Liver (tissue), 9 donors: ENCODE data around the gene PRPF18. TPM values are rescaled to one million over a fixed set of nuclear protein-coding genes. Genes with fewer than 3 reads are reported as not detected.

Experiments
- DNase-seq: peaks from one replicate; pipeline ENCODE4 v3.0.0-alpha.2; 2017; ENCODE audit warnings: low spot score
- H3K27ac ChIP-seq, 2 donors: one replicate each; pipeline ENCODE4 v1.7.0; 2013; ENCODE audit warnings: inconsistent platforms in 2 of 2, low read length in 2 of 2, control low read depth in 1 of 2, low read depth in 1 of 2, mild to moderate bottlenecking in 1 of 2
- H3K27me3 ChIP-seq, 4 donors: one replicate each; pipeline versions ENCODE4 v1.6.1 to v1.7.0; 2013; ENCODE audit warnings: low read length in 3 of 4, inconsistent platforms in 1 of 4, mild to moderate bottlenecking in 1 of 4, moderate library complexity in 1 of 4; ENCODE audit not compliant: control insufficient read depth in 4 of 4, insufficient read depth in 4 of 4
- H3K36me3 ChIP-seq, 4 donors: one replicate each; pipeline versions ENCODE4 v1.6.1 to v1.7.0; 2013; ENCODE audit warnings: low read length in 3 of 4, mild to moderate bottlenecking in 3 of 4, low read depth in 1 of 4, moderate library complexity in 1 of 4; ENCODE audit not compliant: control insufficient read depth in 4 of 4, insufficient read depth in 3 of 4
- H3K4me1 ChIP-seq, 4 donors: one replicate each; pipeline versions ENCODE4 v1.6.1 to v1.7.0; 2013; ENCODE audit warnings: low read length in 3 of 4, mild to moderate bottlenecking in 3 of 4, moderate library complexity in 1 of 4; ENCODE audit not compliant: control insufficient read depth in 4 of 4, insufficient read depth in 4 of 4
- H3K4me3 ChIP-seq, 3 donors: one replicate each; pipeline versions ENCODE4 v1.6.1 to v1.7.0; 2013; ENCODE audit warnings: low read length in 3 of 3, control low read depth in 1 of 3, low read depth in 1 of 3, mild to moderate bottlenecking in 1 of 3
- H3K9ac ChIP-seq, 2 donors: one replicate each; pipeline ENCODE4 v1.7.0; 2013; ENCODE audit warnings: low read length in 2 of 2, mild to moderate bottlenecking in 2 of 2, moderate library complexity in 2 of 2, control low read depth in 1 of 2, low read depth in 1 of 2
- H3K9me3 ChIP-seq, 4 donors: one replicate each; pipeline versions ENCODE4 v1.6.1 to v1.7.0; 2013; ENCODE audit warnings: low read length in 3 of 4; ENCODE audit not compliant: control insufficient read depth in 4 of 4
- ATF3 ChIP-seq: IDR thresholded peaks from 2 replicates; pipeline ENCODE4 v1.6.1; 2016; ENCODE audit warnings: antibody characterized with exemption
- EGR1 ChIP-seq, 2 donors: IDR thresholded peaks; 2 replicates each; pipeline ENCODE4 v1.6.1; 2016 to 2018; ENCODE audit warnings: antibody characterized with exemption in 2 of 2, low read depth in 2 of 2
- FOXA1 ChIP-seq: IDR thresholded peaks from 2 replicates; pipeline ENCODE4 v1.6.1; 2016; ENCODE audit warnings: antibody characterized with exemption
- FOXA2 ChIP-seq: IDR thresholded peaks from 2 replicates; pipeline ENCODE4 v1.6.1; 2016; ENCODE audit warnings: antibody characterized with exemption
- GABPA ChIP-seq, 2 donors: IDR thresholded peaks in 1 of 2; conservative IDR thresholded peaks in 1 of 2; 2 replicates each; pipeline ENCODE4 v1.6.1; 2016; ENCODE audit warnings: antibody characterized with exemption in 2 of 2, mild to moderate bottlenecking in 1 of 2, moderate library complexity in 1 of 2
- HNF4A ChIP-seq, 2 donors: conservative IDR thresholded peaks; 2 replicates each; pipeline ENCODE4 v1.6.1; 2016; ENCODE audit warnings: antibody characterized with exemption in 2 of 2, mild to moderate bottlenecking in 2 of 2
- HNF4G ChIP-seq: IDR thresholded peaks from 2 replicates; pipeline ENCODE4 v1.6.1; 2016; ENCODE audit warnings: antibody characterized with exemption
- JUND ChIP-seq, 2 donors: IDR thresholded peaks; 2 replicates each; pipeline ENCODE4 v1.6.1; 2016; ENCODE audit warnings: antibody characterized with exemption in 2 of 2
- MAX ChIP-seq: IDR thresholded peaks from 2 replicates; pipeline ENCODE4 v1.6.1; 2016; ENCODE audit warnings: antibody characterized with exemption
- NR2F2 ChIP-seq: IDR thresholded peaks from 2 replicates; pipeline ENCODE4 v1.6.1; 2016; ENCODE audit warnings: antibody characterized with exemption
- RAD21 ChIP-seq, 2 donors: IDR thresholded peaks; 2 replicates each; pipeline ENCODE4 v1.6.1; 2016; ENCODE audit warnings: antibody characterized with exemption in 2 of 2, mild to moderate bottlenecking in 2 of 2
- RXRA ChIP-seq, 2 donors: IDR thresholded peaks; 2 replicates each; pipeline ENCODE4 v1.6.1; 2017 to 2018; ENCODE audit warnings: antibody characterized with exemption in 2 of 2, mild to moderate bottlenecking in 1 of 2
- SP1 ChIP-seq: IDR thresholded peaks from 2 replicates; pipeline ENCODE4 v1.6.1; 2018; ENCODE audit warnings: antibody characterized with exemption, mild to moderate bottlenecking
- TAF1 ChIP-seq: conservative IDR thresholded peaks from 2 replicates; pipeline ENCODE4 v1.6.1; 2016; ENCODE audit warnings: antibody characterized with exemption, mild to moderate bottlenecking
- YY1 ChIP-seq: IDR thresholded peaks from 2 replicates; pipeline ENCODE4 v1.6.1; 2016; ENCODE audit warnings: antibody characterized with exemption, mild to moderate bottlenecking
- ZBTB33 ChIP-seq: IDR thresholded peaks from 2 replicates; pipeline ENCODE4 v1.6.1; 2016; ENCODE audit warnings: antibody characterized with exemption
- WGBS: extraction: QIAGEN DNeasy Blood & Tissue Kit; methylation state at CpG from one replicate; pipeline ENCODE4 v1.1.7; 2013; 5-methylcytosine and 5-hydroxymethylcytosine counted together
- polyA plus RNA-seq, 2 donors: library from polyadenylated mRNA; stranded (reverse) in 1 of 2; unstranded in 1 of 2; fragments of 200-250 nt in 1 of 2; fragments of >200 nt in 1 of 2; fragmentation: Nextera tagmentation in 1 of 2; extraction: Ambion mirVana in 1 of 2; gene quantifications; one replicate each; pipeline versions ENCODE4 v1.2.1 to v1.2.3, GENCODE V29; 2013 to 2015
- total RNA-seq, 2 donors: library from RNA; depleted of rRNA; stranded (reverse); fragments of >200 nt; gene quantifications; one replicate each; pipeline ENCODE4 v1.2.3, GENCODE V29; 2014
- TF ChIP-seq, protein P1 (sequence below): IDR thresholded peaks from 2 replicates; pipeline ENCODE4 v1.6.1; 2016; ENCODE audit warnings: antibody characterized with exemption, mild to moderate bottlenecking
- TF ChIP-seq, protein P2 (sequence below): fragments of 150-350 bp; IDR thresholded peaks from 2 replicates; pipeline ENCODE4 v1.5.1; 2017; ENCODE audit warnings: improper control_type of control experiment, low read depth, low read length; ENCODE audit not compliant: missing input control
- donor health status: healthy.
- donor health status: healthy.
- donor health status: healthy.
- donor health status: healthy.
- donor health status: healthy.

PRPF18 gene
- total and polyA plus RNA-seq, 4 donors, result 10.0 to 28.3 (median 14.5) TPM

DNA sequence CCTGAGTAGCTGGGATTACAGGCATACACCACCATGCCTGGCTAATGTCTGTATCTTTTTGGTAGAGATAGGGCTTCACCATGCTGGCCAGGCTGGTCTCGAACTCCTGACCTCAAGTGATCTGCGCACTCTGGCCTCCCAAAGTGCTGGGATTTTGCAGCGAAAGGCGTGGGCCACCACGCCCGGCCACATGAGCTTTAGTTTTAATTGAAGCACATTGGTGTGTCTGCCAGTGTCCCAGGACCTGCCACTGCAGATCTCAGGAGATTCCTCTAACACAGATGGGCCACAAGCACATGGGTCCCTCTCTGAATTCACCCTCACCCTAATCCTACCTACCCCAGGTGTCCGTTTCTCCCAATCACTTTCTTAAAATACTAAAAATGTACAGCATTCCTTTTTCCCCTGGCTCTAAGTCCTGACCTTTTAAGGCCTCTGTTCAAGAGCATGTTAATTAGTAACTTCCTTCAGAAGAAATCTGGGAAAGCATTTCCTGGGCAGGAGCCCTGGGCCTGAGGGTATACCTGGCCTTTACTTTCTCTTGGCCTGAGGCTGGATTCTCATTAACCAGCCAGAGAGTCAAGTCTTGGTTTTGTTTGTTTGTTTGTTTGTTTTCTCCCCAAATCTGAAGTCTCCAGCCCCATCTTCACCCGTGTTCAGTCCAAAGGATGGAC lies 82.6 kb downstream of the PRPF18 start:
- 79% methylated on average over 8 of the region's 8 CpGs for WGBS

DNA sequence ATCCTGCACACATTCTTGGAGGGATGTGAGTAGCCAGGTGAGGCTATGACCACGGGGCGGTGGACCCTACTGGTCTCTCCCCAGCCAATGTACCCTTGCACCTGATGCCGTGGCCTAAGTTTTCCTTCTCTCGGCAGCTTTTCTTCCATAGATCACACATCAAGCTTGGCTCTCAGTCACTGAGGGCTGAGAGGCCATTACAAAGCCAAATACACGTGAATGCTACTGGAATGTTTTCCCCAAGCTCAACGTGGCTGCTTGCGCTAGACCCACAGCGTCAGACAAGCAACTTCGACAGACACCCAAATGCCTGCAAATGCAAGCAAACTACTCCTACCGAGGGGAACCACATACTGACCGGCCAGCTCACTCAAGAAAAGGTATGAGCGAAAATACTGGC lies 83.1 kb downstream of the PRPF18 start:
- peaks cover 0 to 33% (median 24%) of the 10 kb centered on the region in 4 donors for H3K36me3 ChIP-seq

More for the DNA sequence above, 82.6 kb downstream of the PRPF18 start:
- Histone ChIP-seq H3K4me1 (peaks cover 3 to 14% (median 5%) of the 10 kb centered on the region in 4 donors), H3K4me3 (no peak overlapping the region), H3K9me3 (no peaks in the 10 kb centered on the region), H3K9ac (no peak overlapping the region), H3K36me3 (peaks cover 0 to 31% (median 22%) of the 10 kb centered on the region in 4 donors), H3K27ac (no peak overlapping the region), H3K27me3 (no peaks in the 10 kb centered on the region)
- no peak for TF ChIP-seq YY1
- TF ChIP-seq NR2F2, result no peak
- TF ChIP-seq EGR1 (IDR thresholded peaks at IDR 0.05; ENCODE audit: low read depth in 2 of 2), result no peak
- TF ChIP-seq HNF4G, result no peak
- no peak for TF ChIP-seq ATF3
- no peak for TF ChIP-seq JUND (IDR thresholded peaks at IDR 0.05)
- peak in 1 of 2 donors; percentile 29 for TF ChIP-seq RAD21 (IDR thresholded peaks at IDR 0.05)
- TF ChIP-seq SP1, result peak; percentile 23
- peak in 1 of 2 donors; percentile 21 for TF ChIP-seq HNF4A (conservative IDR thresholded peaks at IDR 0.05)
- TF ChIP-seq RXRA (IDR thresholded peaks at IDR 0.05), result peak; percentile 7 to 28
- no peak for DNase-seq

More for the DNA sequence above, 83.1 kb downstream of the PRPF18 start:
- no peak overlapping the region for H3K9ac ChIP-seq
- DNase-seq, result no peak
- no peak overlapping the region for H3K27ac ChIP-seq
- TF ChIP-seq MAX (no peak), HNF4G (no peak), HNF4A (conservative IDR thresholded peaks at IDR 0.05) (no peak), JUND (IDR thresholded peaks at IDR 0.05) (no peak), SP1 (no peak), RXRA (IDR thresholded peaks at IDR 0.05) (no peak), FOXA2 (no peak), ZBTB33 (no peak), YY1 (no peak), ATF3 (no peak), TAF1 (no peak), EGR1 (IDR thresholded peaks at IDR 0.05; ENCODE audit: low read depth in 2 of 2) (no peak), RAD21 (IDR thresholded peaks at IDR 0.05) (no peak), GABPA (IDR thresholded peaks at IDR 0.05 in 1 of 2, conservative IDR thresholded peaks at IDR 0.05 in 1 of 2) (no peak), NR2F2 (no peak), FOXA1 (no peak)
- TF ChIP-seq, protein P1, sequence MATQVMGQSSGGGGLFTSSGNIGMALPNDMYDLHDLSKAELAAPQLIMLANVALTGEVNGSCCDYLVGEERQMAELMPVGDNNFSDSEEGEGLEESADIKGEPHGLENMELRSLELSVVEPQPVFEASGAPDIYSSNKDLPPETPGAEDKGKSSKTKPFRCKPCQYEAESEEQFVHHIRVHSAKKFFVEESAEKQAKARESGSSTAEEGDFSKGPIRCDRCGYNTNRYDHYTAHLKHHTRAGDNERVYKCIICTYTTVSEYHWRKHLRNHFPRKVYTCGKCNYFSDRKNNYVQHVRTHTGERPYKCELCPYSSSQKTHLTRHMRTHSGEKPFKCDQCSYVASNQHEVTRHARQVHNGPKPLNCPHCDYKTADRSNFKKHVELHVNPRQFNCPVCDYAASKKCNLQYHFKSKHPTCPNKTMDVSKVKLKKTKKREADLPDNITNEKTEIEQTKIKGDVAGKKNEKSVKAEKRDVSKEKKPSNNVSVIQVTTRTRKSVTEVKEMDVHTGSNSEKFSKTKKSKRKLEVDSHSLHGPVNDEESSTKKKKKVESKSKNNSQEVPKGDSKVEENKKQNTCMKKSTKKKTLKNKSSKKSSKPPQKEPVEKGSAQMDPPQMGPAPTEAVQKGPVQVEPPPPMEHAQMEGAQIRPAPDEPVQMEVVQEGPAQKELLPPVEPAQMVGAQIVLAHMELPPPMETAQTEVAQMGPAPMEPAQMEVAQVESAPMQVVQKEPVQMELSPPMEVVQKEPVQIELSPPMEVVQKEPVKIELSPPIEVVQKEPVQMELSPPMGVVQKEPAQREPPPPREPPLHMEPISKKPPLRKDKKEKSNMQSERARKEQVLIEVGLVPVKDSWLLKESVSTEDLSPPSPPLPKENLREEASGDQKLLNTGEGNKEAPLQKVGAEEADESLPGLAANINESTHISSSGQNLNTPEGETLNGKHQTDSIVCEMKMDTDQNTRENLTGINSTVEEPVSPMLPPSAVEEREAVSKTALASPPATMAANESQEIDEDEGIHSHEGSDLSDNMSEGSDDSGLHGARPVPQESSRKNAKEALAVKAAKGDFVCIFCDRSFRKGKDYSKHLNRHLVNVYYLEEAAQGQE, result no peak
- TF ChIP-seq, protein P2, sequence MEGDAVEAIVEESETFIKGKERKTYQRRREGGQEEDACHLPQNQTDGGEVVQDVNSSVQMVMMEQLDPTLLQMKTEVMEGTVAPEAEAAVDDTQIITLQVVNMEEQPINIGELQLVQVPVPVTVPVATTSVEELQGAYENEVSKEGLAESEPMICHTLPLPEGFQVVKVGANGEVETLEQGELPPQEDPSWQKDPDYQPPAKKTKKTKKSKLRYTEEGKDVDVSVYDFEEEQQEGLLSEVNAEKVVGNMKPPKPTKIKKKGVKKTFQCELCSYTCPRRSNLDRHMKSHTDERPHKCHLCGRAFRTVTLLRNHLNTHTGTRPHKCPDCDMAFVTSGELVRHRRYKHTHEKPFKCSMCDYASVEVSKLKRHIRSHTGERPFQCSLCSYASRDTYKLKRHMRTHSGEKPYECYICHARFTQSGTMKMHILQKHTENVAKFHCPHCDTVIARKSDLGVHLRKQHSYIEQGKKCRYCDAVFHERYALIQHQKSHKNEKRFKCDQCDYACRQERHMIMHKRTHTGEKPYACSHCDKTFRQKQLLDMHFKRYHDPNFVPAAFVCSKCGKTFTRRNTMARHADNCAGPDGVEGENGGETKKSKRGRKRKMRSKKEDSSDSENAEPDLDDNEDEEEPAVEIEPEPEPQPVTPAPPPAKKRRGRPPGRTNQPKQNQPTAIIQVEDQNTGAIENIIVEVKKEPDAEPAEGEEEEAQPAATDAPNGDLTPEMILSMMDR, result no peak
- H3K9me3 ChIP-seq, result no peaks in the 10 kb centered on the region
- H3K4me3 ChIP-seq, result no peak overlapping the region
- no peaks in the 10 kb centered on the region for H3K27me3 ChIP-seq
- WGBS, result 91% methylated on average over 12 of the region's 12 CpGs
- H3K4me1 ChIP-seq, result peaks cover 3 to 14% (median 5%) of the 10 kb centered on the region in 4 donors
